HepG2 (cell line): ENCODE measurements around the gene ADIPOR2. TPM values are rescaled to one million over a fixed set of nuclear protein-coding genes. Genes with fewer than 3 reads are reported as not detected.

Experiments used
- KDM5B ChIP-seq: sonication (generic); formaldehyde crosslinking; IDR thresholded peaks from 2 replicates; pipeline ENCODE4 v1.4.0; 2020; ENCODE audit warnings: missing genetic modification reagents, mild to moderate bottlenecking, borderline replicate concordance
- KLF16 ChIP-seq, 2 experiments: sonication (generic) in 1 of 2; formaldehyde crosslinking in 1 of 2; IDR thresholded peaks; 2 replicates each; pipeline versions ENCODE4 v1.6.1 to v1.8.0; 2016 to 2023; ENCODE audit warnings: missing genetic modification reagents in 2 of 2, missing compliant biosample characterization in 1 of 2
- SOX13 ChIP-seq, 3 experiments: fragments of 450-650 bp in 1 of 3; sonication (generic) in 1 of 3; formaldehyde crosslinking in 1 of 3; IDR thresholded peaks in 2 of 3; conservative IDR thresholded peaks in 1 of 3; 2 replicates each; pipeline versions ENCODE4 v1.5.0 to v1.6.1; 2016 to 2020; ENCODE audit warnings: antibody characterized with exemption in 1 of 3, mild to moderate bottlenecking in 1 of 3, missing compliant biosample characterization in 1 of 3, missing genetic modification reagents in 1 of 3, moderate library complexity in 1 of 3
- TEAD3 ChIP-seq: optimal IDR thresholded peaks from 2 replicates; pipeline ENCODE3; 2016; ENCODE audit warnings: borderline replicate concordance
- TGIF2 ChIP-seq: IDR thresholded peaks from 2 replicates; pipeline ENCODE4 v1.6.1; 2016; ENCODE audit warnings: control low read depth, missing compliant biosample characterization
- THYN1 ChIP-seq: sonication (generic); formaldehyde crosslinking; IDR thresholded peaks from 2 replicates; pipeline ENCODE4 v1.8.1; 2023; ENCODE audit warnings: low read depth, mild to moderate bottlenecking, moderate library complexity, missing genetic modification reagents, borderline replicate concordance
- YEATS2 ChIP-seq: sonication (generic); formaldehyde crosslinking; IDR thresholded peaks from 2 replicates; pipeline ENCODE4 v1.4.0; 2020; ENCODE audit warnings: missing genetic modification reagents, borderline replicate concordance
- YY1 ChIP-seq: IDR thresholded peaks from 2 replicates; pipeline ENCODE4 v1.6.1; 2011; ENCODE audit warnings: low read length, low read depth, moderate library complexity, mild to moderate bottlenecking; ENCODE audit not compliant: insufficient read depth, insufficient replicate concordance
- ZMYM4 ChIP-seq: sonication (generic); formaldehyde crosslinking; IDR thresholded peaks from 2 replicates; pipeline ENCODE4 v1.8.1; 2023; ENCODE audit warnings: mild to moderate bottlenecking, missing genetic modification reagents
- ZNF678 ChIP-seq: sonication (generic); formaldehyde crosslinking; IDR thresholded peaks from 2 replicates; pipeline ENCODE4 v1.4.0; 2020; ENCODE audit warnings: mild to moderate bottlenecking, missing genetic modification reagents
- ZNF841 ChIP-seq: sonication (generic); formaldehyde crosslinking; IDR thresholded peaks from 2 replicates; pipeline ENCODE4 v1.8.1; 2023; ENCODE audit warnings: missing genetic modification reagents, borderline replicate concordance
- polyA plus RNA-seq, 8 experiments: library from polyadenylated mRNA; depleted of rRNA in 3 of 8; stranded (reverse) in 7 of 8; unstranded in 1 of 8; fragments of >200 nt; fragmentation: Illumina TruSeq in 4 of 8; extraction: Trizol in 4 of 8; gene quantifications; 2 replicates each; pipeline versions ENCODE4 v1.2.1 to v1.2.3, GENCODE V29; 2011 to 2016; ENCODE audit warnings: low read depth in 4 of 8, missing spikeins in 1 of 8, mixed read lengths in 1 of 8; ENCODE audit not compliant: insufficient read depth in 1 of 8
- total RNA-seq, 5 experiments: library from RNA; depleted of rRNA; stranded (reverse); fragments of >200 nt; fragmentation: Illumina TruSeq; extraction: Trizol; gene quantifications; 2 replicates each; pipeline ENCODE4 v1.2.3, GENCODE V29; 2016; ENCODE audit warnings: low read depth in 1 of 5
- TF ChIP-seq, protein P1 (sequence below): sonication (generic); formaldehyde crosslinking; IDR thresholded peaks from 2 replicates; pipeline ENCODE4 v1.4.0; 2020; ENCODE audit warnings: missing genetic modification reagents
- TF ChIP-seq, protein P2 (sequence below): sonication (generic); formaldehyde crosslinking; IDR thresholded peaks from 2 replicates; pipeline ENCODE4 v1.5.1; 2020; ENCODE audit warnings: mild to moderate bottlenecking, missing genetic modification reagents, moderate library complexity
- TF ChIP-seq, protein P3 (sequence below): sonication (generic); formaldehyde crosslinking; IDR thresholded peaks from 2 replicates; pipeline ENCODE4 v1.8.0; 2022; ENCODE audit warnings: mild to moderate bottlenecking, missing genetic modification reagents, moderate library complexity
- TF ChIP-seq, protein P4 (sequence below): sonication (generic); formaldehyde crosslinking; IDR thresholded peaks from 2 replicates; pipeline ENCODE4 v1.5.0; 2020; ENCODE audit warnings: missing genetic modification reagents
- TF ChIP-seq, protein P5 (sequence below): IDR thresholded peaks from 2 replicates; pipeline ENCODE4 v1.6.1; 2016; ENCODE audit warnings: mild to moderate bottlenecking
- TF ChIP-seq, protein P6 (sequence below): IDR thresholded peaks from 2 replicates; pipeline ENCODE4 v1.6.1; 2016; ENCODE audit warnings: low read depth, control low read depth

The ADIPOR2 gene
- total and polyA plus RNA-seq, 2 of the 13 experiments (the other 11 are each of a cell fraction or from before 2014, with no cell fraction given) = 35.2 to 52.2 TPM

DNA sequence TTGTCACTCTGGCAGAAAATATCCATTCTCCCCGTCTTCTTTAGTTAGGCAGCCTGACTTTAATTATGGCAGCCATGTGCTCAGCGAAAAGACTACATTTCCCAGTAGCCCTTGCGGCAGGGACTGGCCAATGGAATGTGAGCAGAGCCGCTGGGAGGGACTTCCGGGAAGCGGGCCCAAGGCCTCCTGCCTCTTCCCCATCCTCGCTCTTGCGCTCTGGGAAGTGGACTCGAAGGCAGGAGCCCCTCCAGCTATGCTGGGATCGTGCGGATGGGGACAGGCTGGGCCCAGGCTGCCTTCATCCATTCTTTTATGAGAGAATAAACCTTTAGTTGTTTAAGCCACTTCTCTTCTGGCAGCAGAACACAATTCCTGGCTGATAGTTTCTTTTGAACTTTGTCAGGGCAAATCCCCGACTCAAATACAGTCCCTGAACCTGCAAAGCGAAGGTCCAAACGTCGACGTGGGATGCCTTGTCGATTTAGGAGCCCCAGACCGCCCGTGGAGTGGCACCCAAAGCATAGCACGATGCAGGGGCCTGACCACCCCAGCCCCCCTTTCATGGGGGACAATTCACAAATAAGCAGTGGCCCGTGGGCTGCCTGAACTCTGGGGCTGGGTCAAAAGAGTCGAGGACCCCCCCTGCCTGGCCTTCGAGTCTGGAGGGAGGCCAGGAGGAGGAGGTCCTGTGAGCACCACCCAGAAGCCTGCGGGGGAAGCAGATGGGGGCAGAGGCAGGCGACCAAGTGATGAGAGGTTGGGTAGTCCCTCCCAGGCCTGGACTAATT, 113.9 kb downstream of the ADIPOR2 start (continued):
- TF ChIP-seq, protein P1, sequence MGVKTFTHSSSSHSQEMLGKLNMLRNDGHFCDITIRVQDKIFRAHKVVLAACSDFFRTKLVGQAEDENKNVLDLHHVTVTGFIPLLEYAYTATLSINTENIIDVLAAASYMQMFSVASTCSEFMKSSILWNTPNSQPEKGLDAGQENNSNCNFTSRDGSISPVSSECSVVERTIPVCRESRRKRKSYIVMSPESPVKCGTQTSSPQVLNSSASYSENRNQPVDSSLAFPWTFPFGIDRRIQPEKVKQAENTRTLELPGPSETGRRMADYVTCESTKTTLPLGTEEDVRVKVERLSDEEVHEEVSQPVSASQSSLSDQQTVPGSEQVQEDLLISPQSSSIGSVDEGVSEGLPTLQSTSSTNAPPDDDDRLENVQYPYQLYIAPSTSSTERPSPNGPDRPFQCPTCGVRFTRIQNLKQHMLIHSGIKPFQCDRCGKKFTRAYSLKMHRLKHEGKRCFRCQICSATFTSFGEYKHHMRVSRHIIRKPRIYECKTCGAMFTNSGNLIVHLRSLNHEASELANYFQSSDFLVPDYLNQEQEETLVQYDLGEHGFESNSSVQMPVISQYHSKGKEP = no peak
- TF ChIP-seq, protein P2, sequence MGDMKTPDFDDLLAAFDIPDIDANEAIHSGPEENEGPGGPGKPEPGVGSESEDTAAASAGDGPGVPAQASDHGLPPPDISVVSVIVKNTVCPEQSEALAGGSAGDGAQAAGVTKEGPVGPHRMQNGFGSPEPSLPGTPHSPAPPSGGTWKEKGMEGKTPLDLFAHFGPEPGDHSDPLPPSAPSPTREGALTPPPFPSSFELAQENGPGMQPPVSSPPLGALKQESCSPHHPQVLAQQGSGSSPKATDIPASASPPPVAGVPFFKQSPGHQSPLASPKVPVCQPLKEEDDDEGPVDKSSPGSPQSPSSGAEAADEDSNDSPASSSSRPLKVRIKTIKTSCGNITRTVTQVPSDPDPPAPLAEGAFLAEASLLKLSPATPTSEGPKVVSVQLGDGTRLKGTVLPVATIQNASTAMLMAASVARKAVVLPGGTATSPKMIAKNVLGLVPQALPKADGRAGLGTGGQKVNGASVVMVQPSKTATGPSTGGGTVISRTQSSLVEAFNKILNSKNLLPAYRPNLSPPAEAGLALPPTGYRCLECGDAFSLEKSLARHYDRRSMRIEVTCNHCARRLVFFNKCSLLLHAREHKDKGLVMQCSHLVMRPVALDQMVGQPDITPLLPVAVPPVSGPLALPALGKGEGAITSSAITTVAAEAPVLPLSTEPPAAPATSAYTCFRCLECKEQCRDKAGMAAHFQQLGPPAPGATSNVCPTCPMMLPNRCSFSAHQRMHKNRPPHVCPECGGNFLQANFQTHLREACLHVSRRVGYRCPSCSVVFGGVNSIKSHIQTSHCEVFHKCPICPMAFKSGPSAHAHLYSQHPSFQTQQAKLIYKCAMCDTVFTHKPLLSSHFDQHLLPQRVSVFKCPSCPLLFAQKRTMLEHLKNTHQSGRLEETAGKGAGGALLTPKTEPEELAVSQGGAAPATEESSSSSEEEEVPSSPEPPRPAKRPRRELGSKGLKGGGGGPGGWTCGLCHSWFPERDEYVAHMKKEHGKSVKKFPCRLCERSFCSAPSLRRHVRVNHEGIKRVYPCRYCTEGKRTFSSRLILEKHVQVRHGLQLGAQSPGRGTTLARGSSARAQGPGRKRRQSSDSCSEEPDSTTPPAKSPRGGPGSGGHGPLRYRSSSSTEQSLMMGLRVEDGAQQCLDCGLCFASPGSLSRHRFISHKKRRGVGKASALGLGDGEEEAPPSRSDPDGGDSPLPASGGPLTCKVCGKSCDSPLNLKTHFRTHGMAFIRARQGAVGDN (CRISPR knock-in tag) = peak; percentile 84
- no peak for TF ChIP-seq SOX13 (IDR thresholded peaks at IDR 0.05)
- no peak; a peak in 1 of 4 replicates for TF ChIP-seq SOX13 (CRISPR knock-in tag; conservative IDR thresholded peaks at IDR 0.05 in 1 of 2, IDR thresholded peaks at IDR 0.05 in 1 of 2)
- TF ChIP-seq KLF16 (CRISPR knock-in tag; IDR thresholded peaks at IDR 0.05) = no peak
- TF ChIP-seq ZNF678 = no peak
- TF ChIP-seq, protein P3, sequence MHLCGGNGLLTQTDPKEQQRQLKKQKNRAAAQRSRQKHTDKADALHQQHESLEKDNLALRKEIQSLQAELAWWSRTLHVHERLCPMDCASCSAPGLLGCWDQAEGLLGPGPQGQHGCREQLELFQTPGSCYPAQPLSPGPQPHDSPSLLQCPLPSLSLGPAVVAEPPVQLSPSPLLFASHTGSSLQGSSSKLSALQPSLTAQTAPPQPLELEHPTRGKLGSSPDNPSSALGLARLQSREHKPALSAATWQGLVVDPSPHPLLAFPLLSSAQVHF (CRISPR knock-in tag) = no peak
- no peak; the same call in 1 of the 2 replicates for TF ChIP-seq YEATS2 (CRISPR knock-in tag)
- no peak for TF ChIP-seq KDM5B (CRISPR knock-in tag)
- TF ChIP-seq, protein P4, sequence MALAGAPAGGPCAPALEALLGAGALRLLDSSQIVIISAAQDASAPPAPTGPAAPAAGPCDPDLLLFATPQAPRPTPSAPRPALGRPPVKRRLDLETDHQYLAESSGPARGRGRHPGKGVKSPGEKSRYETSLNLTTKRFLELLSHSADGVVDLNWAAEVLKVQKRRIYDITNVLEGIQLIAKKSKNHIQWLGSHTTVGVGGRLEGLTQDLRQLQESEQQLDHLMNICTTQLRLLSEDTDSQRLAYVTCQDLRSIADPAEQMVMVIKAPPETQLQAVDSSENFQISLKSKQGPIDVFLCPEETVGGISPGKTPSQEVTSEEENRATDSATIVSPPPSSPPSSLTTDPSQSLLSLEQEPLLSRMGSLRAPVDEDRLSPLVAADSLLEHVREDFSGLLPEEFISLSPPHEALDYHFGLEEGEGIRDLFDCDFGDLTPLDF = no peak
- TF ChIP-seq ZNF841 (CRISPR knock-in tag) = no peak
- no peak for TF ChIP-seq TGIF2
- peak; percentile 66 for TF ChIP-seq TEAD3 (CRISPR knock-in tag)
- no peak for TF ChIP-seq THYN1
- TF ChIP-seq, protein P5, sequence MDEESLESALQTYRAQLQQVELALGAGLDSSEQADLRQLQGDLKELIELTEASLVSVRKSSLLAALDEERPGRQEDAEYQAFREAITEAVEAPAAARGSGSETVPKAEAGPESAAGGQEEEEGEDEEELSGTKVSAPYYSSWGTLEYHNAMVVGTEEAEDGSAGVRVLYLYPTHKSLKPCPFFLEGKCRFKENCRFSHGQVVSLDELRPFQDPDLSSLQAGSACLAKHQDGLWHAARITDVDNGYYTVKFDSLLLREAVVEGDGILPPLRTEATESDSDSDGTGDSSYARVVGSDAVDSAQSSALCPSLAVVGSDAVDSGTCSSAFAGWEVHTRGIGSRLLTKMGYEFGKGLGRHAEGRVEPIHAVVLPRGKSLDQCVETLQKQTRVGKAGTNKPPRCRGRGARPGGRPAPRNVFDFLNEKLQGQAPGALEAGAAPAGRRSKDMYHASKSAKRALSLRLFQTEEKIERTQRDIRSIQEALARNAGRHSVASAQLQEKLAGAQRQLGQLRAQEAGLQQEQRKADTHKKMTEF (CRISPR knock-in tag) = no peak
- peak; percentile 40; the same call in 1 of the 2 replicates for TF ChIP-seq ZMYM4
- TF ChIP-seq, protein P6, sequence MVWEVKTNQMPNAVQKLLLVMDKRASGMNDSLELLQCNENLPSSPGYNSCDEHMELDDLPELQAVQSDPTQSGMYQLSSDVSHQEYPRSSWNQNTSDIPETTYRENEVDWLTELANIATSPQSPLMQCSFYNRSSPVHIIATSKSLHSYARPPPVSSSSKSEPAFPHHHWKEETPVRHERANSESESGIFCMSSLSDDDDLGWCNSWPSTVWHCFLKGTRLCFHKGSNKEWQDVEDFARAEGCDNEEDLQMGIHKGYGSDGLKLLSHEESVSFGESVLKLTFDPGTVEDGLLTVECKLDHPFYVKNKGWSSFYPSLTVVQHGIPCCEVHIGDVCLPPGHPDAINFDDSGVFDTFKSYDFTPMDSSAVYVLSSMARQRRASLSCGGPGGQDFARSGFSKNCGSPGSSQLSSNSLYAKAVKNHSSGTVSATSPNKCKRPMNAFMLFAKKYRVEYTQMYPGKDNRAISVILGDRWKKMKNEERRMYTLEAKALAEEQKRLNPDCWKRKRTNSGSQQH (CRISPR knock-in tag) = no peak
- TF ChIP-seq YY1 = peak; percentile 89
